ENCODE data around the gene IGF2BP2. TPM values are rescaled to one million over a fixed set of nuclear protein-coding genes. Genes with fewer than 3 reads are reported as not detected.

The IGF2BP2 gene
- polyA plus RNA-seq, 5 donors: 53.3 to 71.1 (median 67.7) TPM

DNA sequence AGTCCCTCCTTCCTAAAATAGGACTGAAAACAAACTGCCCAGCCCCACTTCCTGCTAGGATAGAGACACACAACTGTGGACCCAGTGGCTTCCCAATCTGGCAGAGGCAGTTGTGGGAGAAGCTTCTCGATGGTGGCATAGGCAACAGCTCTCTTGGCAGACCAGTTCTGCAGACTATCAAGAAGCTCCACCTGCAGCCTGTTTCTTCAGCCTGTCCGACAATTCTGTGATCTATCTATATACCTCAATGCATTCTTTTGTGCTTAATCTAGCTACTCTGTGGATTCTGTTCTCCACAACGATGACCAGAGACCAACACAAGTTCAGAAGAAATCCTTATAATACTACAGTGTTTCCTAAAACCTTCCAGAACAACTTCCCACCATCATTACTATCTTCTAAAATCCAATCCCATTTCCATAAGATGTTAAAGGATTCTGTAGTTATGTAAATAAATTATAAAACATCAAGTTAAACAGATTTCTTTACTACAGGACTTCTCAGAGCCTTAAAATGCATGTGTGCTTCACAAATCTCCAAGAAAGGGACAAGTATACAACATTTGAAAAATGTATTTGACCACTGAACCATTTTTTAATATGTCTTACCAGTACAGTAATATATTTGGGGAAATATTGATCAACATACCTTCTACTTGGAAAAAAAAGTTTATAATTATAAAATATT is 57.7 kb downstream of the IGF2BP2 start:
- no peak for DNase-seq

DNA sequence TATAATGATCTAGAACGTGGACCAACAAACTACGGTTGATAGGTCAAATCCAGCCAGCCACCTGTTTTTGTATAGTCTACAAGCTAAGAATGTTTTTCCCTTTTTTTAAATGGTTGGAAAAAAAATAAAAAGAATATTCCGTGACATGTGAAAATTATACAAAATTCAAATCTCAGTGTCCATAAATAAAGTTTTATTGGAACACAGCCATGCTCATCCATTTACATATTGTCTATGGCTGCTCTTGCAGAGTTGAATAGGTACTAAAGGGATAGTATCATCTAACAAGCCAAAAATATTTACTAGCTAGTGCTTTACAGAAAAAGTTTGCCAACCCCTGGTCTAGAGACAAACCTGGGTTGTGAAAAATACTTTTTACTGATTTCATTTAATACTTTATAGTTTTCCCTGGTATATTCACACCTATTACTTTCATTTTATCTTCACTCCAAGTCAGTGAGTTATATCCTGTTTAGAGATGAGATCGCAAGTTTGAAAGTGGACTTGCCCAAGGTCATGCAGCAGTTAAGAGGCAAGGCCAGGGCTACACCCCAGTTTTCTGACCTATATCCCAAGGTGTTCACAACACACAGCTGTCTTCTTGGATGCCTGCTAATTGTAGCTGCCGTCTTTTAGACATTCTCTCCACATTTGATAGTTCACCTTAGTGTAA is 58.4 kb downstream of the IGF2BP2 start:
- no peak for DNase-seq

DNA sequence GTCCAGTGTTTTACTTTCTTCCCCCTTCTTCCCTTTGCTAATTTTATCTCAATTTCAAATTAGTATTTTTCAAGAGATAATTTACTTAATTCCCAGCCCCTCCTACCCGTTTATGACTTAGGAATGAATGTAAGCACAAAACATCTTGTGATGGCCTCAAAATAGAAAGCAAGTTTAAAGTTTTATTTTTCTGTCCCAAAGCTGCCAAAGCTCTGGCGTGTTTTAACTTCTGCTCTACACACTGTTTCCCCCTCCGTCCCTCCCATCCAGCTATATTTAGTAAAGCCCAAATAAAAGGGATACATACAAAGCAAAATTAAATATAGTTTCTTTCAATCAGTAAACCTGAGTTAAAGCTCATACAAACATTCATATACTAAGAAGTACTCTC is 59.9 kb downstream of the IGF2BP2 start:
- no peak for DNase-seq

DNA sequence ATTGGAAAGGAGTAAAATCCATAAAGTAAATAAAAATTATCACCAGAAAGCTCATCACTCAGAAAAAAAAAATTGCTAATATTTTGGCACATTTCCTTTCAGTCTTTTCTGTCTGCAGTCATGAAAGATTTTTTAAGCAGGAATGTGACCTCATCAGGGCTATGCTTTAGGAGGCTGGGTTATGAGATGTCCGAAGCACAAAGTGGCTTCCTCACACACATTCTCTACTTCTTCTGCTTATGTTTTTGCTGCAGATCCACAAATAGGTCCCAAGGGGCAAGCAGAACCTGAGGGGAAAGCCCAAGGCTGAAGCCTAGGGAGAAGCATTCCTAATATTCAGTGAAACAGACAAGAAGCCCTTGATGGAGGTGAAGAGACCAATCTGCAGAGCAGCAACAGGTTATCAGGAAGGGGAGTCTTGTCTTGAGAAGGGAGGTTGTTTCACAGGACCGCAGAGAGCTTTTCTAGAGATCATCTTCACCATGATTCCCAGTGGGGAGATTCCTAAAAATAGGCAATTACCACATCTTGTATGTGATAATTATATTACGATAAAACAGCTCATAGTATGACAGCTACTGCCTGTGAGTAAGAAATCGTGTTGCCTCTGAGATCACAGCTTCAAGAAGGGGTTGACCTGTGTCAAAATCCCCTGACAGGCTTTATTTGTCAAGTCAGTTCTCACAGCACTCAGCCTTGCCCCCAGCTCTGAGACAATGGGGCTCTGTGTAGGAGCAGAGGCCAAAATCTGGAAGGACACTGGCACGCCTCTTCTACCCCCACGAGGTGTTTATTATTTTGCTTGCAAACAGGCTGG is 60.5 kb downstream of the IGF2BP2 start:
- no peak for DNase-seq

DNA sequence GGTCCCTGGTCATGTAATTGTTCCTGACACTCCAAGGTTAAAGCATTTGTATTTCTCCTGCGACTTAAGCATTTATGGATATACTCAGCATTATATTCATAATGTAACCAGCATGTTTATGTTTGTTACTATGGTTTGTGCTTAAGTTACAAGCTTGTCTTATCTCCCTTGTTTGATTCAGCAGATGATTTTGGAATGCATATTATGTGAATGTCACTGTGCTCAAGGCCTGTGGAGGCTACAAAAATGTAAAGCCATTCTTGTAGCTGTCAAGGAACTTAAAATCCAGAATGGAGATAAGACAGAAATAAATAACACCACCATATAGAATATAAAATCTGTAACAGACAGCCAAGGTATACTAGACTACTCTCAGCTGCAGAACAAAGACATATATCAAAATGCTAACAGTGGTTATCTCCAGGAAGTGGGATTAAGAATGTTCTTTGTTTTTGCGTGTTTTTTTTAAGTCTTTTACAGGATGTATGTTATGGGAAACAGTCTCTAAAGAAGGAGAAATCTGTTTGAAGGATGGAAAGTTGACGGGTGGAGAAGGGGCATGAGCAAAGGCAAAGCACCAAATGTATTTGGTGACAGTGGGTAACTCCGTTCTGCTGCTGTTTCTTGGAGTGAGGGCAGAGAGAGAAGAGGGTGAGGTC is 61.4 kb downstream of the IGF2BP2 start:
- no peak for DNase-seq

DNA sequence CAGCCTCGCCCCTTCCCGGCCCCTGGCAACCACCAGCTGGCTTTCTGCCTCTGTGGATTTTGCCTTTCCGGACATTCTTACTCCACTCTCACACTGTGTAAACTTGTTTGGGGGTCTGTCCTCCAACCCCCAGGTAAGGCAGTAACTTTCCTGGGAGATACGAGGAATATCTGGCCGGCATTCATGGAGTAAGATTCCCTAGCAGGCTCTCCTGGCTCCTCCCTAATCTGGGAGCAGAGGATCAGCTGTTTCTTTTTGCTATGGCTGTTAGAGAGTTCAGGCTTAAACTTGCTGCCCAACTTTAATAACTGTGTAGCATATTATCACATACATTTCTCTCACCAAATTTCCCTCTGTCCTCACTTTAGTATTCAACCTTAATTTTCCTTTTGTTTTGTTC is 64.3 kb downstream of the IGF2BP2 start:
- DNase-seq: no peak

DNA sequence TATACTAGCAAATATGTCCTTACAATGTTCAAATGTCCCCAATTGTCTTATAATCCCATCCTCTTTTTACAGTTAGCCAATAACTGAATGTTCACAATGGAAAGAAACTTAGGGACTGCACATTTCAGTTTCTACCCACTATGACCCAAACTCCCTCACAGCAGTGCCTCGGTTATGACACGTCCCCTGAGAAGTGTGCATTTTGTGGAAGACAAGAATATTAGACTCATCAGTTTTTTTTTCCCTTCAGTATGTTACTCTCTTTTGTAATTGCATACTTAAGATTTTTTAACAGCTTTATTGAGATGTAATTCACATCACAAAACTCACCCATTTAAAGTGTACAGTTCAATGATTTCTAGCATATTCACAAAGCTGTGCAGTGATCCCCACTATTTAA is 64.8 kb downstream of the IGF2BP2 start:
- DNase-seq: no peak

DNA sequence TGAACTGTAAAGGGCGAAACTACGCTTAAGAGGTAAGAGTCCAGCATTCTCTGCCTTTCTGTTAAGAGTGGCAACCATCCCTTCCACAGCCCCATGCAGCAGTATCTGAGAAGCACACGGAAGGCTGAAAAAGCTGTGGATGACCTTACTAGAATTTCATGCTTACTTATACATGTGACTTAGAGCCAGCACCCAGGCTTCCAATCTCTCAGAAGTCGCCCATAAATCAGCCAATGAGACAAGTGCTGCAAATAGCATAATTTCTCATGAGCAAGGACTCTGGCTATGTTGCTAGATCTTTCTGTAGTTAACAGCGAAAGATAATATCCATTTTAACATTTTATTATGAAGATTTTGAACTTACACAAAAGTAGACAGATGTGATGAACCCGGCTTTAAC is 65.3 kb downstream of the IGF2BP2 start:
- no peak for DNase-seq

DNA sequence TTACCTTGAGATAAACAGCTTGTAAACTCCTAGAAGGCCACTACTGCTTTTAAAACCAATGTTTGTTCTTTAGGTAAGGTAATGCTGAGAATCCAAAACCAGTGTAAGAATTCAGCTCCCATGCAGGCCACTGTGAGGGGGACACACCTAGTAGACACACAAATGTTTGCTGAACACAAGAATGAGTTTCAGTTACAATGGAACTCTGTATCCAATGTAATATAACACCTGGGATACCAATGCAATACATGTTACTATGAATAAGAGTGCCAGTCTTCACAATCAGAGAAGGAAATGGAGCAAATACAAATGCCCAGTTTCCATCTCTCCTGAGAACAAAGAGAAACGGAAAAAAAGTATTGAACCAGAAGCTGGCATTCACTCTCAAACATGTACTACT is 65.9 kb downstream of the IGF2BP2 start:
- no peak for DNase-seq

DNA sequence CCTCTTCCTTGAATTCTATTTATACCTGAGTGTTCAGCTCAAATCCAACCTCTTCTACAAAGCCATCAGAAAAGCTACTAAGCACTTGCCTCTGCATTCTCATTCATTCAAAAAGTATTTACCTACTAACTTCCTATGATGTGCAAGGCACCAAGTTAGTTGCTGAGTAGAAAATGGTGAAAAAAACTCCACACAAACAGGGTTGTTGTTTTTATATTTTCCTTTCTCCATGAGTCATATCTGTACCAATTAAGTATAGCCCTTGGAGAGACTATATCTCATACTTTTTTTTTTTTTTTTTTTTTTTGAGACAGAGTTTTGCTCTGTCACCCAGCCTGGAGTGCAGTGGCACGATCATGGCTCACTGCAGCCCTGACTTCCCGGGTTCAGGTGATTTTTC is 67.7 kb downstream of the IGF2BP2 start:
- no peak for DNase-seq

DNA sequence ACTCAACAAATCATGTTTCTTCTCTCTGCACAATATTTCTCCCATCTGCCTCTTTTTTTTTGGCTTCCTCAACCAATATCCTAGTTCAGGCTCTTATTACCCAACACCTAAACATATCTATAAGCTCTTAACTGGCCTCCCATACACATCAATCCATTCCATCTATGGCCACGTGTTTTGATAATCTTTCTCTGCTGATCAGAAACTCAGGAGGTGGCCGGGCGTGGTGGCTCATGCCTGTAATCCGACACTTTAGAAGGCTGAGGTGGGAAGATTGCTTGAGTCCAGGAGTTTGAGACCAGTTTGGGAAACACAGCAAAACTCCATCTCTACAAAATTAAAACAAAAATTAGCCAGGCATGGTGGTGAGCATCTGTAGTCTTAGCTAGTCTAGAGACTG is 68.4 kb downstream of the IGF2BP2 start:
- DNase-seq: no peak

DNA sequence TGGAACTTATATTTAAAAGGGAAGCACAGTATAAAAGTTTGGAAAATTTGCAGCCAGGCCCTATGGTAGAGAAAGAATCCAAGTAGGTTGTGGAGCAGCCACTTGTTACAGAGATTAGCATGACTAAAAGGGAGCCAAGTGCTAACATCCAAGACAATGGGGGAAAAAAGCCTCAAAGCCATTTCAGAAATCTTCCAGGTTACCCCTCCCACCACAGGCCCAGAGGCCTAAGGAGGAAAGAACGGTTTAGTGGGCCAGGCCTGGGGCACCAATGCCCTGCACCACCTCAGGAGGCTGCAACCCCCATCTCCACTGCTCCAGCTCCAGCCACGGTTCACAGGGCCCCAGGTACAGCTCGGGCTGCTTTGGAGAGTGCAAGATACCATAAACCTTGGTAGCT is 69.9 kb downstream of the IGF2BP2 start:
- DNase-seq: no peak

DNA sequence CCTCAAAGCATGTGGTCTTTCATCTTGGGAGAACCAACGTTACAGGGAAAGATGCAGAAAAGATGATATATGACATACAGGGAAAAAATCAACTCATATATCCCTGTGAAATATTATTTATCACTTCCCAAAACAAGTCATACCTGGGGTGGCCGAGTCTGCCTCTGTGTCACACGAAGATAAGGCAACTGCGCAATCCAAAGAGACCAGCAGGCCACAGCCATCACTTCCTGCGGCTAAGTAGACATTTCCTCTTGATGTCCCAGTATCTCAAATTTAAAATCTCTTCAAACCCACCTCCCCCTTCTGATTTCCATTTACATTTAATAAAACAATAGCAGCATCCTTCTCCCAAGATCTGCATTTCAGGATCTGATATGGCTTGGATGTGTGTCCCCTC is 71.5 kb downstream of the IGF2BP2 start:
- DNase-seq: no peak

DNA sequence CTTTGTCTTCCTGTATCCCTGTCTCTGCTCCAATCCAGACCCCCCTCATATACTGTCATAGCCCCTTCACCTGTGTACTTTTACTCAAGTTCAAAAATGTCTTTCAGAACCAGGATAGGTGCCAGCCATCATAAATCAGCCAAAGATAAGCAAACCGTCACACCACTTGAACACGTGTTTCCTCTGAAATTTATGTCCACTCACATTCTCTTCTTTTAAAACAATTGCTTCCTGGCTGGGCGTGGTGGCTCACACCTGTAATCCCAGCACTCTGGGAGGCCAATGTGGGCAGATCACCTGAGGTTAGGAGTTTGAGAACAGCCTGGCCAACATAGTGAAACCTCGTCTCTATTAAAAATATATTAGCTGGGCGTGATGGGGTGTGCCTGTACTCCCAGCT is 74.1 kb downstream of the IGF2BP2 start:
- no peak for DNase-seq

DNA sequence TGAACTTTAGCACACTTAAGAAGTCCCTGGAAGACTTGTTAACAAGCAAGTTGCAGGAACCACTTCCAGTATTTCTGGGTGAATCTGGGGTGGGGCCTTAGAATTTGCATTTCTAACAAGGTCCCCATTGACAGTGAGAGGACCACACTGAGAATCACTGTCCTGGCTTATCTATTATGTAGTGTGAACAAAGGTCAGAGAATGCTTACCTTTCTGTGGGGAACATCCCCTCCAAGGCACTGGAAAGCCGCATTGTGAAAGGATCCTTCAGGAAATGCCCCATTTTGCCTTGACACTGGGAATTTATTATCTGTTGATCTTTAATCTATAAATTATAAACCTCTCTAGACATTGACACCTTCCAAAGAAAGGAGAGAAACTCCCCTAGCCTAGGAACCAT is 74.8 kb downstream of the IGF2BP2 start:
- DNase-seq: no peak

DNA sequence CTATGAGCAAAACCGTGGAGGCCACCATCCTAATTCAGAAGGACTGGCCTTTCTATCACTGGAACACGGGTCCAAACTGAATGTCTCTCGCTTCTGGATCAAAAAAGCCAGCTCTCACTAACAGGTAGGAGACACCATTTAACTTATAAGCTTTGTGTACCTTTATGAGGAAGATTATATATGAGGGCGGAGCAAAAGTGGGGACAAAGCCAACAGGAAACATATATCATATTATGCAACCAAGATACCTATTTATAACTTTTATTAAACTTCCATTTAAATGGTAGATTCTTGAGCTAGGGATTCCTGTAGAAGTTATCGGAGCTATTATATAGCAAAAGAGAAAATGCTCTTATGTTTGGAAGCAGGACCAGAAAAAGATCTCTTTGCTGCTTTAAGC is 78.4 kb downstream of the IGF2BP2 start:
- no peak for DNase-seq

DNA sequence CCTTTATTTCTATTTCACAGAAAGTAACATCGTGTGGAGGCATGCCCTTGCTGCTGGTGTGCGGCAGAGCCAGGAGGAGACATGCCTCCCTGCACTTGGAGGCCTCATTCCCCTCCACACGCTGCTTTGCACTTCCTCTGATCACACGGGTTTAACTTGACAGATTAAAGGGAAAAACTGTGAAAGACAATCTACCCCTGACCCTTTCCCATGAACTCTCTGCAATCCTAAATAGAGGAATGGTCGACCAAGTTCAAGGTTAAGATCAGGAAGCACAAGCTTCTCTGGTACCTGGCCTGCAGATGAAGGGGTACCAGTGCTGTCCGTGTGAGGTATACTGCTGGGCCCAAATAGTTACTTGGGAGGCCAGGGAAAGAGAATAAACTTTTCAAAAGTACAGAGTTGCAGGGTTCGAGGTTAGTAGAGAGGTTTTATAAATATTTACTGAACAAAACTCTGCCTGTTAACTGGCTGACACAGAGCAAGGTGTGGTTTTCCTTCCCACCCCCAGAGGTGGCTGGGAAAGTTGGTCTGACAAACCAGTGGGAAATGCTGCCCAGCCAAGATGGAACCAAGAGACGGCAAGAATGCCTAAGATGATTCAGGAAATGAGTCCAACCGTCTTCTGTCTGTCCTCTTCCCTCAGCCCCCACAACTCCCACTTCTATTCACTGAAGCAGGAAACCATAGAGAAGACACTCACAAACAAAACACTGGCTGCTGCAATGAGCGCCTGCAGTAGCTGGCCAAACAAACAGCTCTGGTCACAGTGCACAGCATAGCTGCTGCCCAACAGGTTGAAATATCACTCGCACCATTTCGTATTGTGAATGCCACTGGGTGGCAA is 79.6 kb downstream of the IGF2BP2 start:
- DNase-seq: no peak

DNA sequence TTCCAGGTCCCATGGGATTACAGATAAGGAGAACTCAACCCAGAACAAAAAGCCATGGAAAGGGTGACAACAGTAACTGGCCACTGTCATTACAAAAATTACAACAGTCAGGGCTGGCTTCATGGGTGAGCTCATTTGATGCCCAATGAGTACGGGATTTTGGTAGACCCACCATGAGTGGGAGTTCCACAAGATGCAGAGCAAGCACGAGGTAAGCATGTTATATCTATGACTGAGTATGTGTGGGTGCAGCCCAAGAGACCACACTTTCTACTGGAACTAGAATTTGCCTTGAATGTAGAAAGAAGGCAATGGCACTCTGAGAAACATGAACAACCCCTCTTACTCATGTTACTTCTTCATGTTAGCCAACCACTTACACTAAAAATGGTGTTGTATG is 83.3 kb downstream of the IGF2BP2 start:
- DNase-seq: no peak

DNA sequence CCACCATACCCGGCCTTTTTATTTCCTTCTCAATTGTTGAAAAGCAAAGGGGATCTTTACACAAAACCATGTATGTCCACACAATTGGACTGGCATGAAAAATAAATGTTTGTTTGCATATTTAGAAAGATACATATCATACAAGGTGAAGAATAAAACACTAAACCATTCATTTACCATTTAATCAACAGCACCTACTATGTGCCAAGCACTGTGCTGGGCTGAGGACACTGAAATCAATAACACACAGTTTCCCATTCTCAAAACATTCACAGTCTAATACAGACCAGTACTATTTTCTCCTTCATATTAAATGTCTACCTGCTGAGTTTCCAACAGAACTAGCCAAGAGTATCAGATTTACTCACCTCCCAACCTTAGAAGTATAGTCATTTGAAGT is 84.7 kb downstream of the IGF2BP2 start:
- DNase-seq: no peak

DNA sequence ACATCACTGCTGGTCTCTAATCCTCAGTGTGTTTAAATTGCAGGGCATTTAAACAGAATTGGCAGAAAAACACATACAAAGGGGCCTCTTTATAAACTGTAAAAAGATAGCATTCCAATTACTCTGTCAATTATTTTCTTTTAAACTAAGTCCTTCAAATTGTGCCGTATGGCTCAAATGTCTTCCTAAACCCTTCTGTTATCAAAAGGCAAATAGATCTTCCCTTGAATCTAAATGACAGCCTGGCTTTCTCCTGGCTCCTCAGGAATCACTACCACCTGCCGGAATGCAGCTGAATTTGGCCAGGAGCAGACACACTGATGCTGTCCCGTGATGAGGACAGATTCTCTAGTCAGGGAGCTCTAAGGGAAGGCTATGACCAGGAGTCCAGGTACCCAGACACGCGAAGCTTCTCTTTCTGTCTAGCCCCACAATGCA is 85.6 kb downstream of the IGF2BP2 start:
- DNase-seq: no peak
